GM18861 (cell line): Measurements from ENCODE around the gene IL20.

Experiments used
- ATAC-seq: cut with Tn5 transposase; IDR thresholded peaks from one replicate; pipeline ENCODE4 v1.9.1; 2021; ENCODE audit not compliant: unreplicated experiment

IL20 gene

DNA sequence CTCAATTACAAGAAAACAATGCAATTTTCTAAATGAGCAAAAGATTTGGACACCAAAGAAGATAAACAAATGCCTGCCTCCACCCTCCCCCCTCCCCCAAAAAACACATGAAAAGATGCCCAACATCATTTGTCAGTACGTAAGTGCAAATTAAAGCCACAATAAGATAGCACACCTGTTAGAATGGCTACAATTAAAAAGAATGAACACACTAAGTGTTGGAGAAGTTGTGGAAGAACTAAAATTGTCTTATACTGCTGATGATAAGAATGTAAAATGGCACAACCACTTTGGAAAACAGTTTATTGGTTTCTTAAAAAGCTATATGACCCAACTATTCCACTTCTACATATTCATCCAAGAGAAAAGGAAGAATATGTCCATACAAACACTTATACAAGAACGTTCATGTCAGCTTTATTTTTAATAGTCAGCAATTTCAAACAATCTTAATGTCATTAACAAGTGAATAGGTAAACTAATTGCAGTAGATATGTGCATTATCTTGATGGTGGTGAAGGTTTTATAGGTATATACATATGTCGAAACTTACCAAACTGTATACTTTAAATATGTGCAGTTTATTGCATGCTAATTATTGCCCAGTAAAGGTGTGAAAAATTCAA lies 10.4 kb downstream of the IL20 start:
- no peak for ATAC-seq

DNA sequence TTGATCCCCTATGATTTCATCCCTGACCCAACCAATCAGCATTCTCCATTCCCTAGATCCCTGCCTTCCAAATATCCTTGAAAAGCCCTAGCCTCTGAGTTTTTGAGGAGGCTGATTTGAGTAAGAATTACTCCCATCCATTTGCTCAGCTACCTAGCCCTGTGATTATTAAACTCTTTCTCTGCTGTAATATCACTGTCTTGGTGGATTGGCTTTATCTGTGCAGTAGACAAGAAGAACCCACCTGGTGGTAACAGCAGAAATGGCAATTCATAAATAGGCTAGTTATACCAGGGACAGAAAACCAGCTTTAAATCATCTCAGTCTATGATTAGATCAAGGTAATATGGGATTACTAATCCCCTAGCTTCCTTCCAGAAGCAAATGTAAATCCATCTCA lies 13.0 kb downstream of the IL20 start:
- no peak for ATAC-seq

DNA sequence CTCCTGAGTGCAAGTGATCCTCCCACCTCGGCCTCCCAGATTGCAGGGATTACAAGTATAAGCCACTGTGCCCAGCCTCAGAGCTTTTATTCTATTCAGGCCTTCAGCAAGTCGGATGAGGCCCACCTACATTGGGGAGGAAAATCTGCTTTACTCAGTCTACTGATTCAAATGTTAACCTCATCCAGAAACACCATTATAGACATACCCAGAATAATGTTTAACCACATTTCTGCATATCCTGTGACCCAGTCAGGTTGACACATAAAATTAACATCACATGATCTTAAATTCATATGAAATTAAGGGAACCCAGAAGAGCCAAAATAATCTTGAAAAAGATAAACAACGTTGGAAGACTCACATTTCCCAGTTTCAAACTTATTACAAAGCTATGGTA lies 14.9 kb downstream of the IL20 start:
- no peak for ATAC-seq

DNA sequence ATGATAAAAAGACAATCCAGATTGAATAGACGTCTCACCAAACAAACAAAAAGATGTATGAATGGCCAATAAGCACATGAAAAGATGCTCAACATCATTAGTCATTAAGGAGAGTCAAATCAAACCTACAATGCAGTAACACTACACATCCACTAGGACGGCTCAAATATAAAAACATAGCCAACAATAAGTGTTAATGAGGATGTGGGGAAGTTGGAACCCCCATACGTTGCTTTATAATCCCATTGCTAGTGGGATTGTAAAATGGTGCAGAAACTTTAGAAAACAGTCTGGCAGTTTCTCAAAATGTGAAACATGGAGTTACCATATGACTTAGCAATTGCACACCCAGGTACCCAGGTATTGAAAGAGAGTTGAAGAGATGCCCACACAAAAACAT lies 17.1 kb downstream of the IL20 start:
- no peak for ATAC-seq

DNA sequence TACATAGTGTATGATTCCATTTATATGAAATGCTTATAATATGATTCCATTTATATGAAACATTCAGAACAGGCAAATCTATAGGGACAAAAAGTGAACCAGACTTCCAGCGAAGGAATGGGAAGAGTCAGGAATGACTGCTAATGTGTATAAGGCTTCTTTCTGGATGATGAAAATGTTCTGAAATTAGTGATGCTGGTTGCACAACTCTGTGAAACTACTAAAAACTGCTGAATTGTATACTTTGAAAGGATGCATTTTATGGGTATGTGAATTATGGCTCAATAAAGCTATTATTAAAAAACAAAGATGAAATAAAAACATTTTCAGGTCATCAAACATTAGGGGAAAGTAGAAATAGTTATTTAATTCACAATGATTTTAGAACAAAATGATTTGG lies 17.7 kb downstream of the IL20 start:
- no peak for ATAC-seq

DNA sequence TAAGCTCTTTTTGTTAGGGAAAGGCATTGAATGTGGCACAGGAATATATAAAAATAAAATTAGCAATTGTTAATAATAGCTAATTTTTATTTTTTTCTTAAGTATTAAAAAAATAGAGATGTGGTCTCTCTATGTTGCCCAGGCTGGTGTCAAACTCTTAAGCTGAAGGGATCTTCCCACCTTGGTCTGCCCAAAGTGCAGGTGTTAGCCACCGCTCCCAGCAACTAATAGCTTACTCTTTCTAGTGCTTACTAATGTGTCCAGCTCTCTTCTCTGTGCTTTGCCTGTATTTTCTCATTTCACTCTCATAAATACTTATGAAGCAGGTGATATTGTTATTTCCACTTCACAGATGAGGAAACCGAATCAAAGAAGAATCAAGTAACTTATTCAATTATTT lies 18.5 kb downstream of the IL20 start:
- ATAC-seq, result no peak

DNA sequence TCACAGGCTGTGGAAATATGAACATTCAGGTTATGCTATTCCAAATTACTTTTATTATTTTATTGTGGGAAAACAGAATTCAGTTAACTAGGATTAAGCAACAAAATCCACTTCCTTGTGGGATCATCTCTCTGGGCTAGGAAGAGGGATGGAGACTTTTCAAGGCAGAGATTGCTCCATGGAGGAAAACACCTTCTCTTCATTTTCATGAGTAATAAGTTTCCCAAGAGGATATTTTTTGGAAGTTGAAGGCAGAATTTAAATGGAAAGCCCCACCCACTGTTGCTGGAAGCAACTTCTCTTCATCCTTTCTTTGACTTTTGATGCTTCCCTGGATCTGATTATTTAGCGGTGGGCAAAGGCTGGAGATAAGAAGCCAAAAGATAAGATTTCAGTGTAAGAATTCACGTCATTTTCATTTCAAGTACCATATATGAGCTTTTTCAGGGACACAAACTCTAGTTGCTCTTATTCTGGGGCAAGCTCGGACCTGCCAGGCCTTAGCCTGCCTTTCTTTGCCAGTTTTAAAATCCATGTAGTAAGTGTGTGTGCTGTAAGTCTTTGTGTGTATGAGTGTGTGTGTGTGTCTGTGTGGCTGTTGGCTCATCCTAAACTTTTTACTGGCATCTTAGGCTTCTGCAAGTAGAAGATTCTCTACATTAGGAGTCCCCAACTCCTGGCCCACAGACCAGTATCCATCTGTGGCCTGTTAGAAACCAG lies 20.1 kb downstream of the IL20 start:
- no peak for ATAC-seq

DNA sequence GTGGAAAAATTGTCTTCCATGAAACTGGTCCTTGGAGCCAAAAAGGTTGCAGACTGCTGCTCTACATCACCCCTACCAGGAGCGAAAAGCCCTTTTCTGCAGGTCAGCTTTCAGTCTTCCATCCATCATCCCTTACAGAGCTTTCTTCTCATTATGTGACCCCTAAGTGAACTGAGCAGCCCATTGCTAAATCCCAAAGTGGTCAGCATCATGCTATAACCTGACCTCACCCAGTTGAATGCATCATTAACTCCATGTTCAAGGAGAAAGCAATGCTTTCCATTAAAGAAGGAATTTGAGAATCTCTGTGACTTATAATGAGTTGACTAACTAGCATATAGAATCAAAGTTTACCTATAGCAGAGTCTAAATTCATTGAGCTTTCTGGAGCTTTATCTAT lies 21.4 kb downstream of the IL20 start:
- ATAC-seq, result no peak

DNA sequence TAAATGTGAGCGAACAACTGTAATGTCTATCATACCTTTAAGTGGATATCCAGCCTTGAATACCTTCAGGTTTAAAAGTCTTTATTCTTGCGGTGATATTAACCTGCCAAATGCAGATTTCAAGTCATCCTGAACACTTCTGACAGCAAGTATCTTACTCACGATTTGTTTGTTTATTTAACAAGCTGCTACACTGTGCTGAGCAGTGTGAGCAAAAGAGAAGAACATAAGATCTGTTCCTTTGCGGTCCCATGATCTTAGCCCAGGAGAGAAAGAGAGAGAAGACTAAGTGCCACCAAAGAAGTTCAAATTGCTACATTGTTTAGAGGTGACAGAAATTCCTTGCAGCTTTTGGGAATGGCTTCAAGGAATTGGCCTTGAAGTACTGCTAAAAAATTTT lies 22.3 kb downstream of the IL20 start:
- no peak for ATAC-seq

DNA sequence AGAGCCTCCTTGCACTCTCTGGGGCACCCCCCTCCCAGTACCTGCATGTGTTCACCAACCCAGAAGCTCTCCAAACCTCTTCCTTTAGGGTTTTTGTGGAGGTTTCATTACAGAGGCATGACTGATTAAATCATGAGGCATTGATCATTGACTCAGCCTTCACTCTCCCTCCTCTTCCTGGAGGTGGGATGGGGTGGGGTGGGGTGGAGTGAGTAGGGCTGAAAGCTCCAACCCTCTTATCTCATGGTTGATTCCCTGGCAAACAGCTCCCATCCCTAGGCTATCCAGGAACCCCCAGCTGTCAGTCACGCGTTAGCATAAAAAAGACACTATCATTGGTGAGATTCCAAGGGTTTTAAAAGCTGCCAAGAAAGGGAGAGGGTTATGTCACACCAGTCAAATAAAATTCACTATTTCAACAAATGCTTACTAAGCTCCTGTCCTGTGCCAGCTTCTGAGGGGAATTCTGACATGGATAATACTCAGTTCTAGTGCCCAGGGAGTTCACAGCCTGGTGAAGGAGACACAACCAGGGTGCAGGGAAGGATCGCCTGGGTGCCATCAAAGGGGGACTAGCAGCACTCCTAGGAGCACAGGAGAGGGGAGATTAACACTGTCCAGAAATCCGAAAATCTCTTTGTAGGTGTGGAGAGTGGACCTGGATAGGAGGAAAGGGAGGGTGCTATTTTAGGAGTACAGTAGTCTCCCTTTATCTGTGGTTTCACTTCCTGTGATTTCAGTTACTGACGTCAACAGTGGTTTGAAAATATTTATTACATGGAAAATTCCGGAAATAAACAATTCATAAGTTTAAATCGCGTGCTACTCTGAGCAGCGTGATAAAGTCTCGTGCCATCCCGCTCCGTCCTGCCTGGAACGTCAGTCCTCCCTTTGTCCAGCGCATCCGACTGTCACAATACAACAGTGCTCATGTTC lies 25.0 kb downstream of the IL20 start:
- no peak for ATAC-seq

DNA sequence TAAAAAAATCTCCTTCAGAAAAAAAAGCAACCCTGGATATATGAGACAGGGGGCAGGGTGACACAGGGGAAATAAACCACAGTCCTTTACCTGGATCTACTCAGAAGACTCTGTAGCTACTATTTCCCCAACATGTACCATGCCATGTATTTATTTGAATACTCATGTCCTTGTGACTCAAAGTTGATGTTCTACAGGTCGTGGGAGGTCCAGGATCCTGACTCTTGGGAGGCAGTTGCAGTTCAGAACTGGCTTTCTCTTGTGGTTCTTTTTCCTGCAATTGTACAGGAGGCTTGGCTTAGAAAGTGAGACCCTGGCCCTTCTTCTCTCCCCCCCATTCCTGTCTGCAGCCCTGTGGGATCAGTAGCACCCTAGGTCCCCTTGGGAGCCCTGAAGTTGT lies 26.0 kb downstream of the IL20 start:
- ATAC-seq, result no peak

DNA sequence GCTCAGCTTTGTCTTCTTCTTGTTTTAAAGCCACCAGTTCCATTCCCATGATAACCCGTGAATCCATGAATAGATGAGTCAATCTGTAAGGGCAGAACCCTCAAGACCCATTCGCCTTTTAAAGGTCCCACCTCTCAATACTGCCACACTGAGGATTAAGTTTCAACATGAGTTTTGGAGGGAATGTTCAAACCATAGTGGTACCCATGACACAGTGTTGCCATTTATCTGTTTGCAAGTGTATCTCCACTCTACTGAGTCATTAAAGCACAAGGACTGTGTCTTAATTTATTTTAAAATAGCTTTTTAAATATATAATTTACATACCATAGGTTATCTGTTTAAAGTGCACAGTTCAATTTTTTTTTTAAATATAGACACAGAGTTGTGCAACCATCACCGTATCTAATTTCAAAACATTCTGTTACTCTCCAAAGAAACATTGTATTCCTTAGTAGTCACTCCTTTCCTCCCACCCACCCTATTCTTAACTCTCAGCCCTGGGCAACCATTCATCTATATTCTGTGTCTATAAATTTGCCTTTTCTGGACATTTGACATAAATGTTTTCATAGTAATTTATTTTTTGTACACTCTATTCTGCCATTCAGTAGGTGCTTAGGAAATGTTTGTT lies 27.0 kb downstream of the IL20 start:
- ATAC-seq, result no peak

DNA sequence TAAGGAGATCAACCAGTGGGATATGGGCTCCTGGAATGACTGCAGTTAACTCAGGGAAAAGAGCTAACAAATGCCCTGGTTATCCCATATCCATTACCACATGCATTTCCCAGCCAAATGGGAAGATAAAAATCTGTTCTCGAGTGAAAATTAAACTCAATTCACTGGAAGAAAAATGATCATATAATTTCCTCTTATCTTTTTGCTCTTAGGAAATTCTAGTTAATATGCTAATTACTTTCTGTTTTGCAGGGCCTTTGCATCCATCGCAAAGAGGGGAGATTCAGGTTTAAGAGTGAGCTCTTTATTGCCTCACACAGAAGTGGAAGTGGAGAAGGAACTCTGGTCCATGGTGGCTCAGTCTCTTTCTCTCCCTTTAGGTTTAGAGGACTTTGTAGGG lies 28.0 kb downstream of the IL20 start:
- ATAC-seq, result no peak

DNA sequence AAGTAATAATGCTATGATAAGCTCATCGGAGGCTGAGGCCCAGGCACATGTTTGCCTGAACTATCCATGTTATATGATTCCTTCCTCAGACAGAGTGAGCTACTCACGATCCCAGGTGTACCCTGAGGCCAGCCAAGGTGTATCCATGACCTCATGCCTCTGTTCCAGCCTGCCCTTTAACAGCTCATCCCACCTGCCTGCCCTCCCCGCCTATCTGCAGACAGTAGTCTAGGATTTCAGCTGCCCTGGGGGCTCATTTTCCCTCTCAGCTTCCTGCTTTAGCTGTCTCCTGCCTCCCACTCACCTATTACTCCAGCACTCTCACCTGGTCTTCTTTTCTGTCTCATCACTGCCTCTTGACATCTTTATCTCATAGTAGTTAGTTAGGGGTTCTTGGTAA lies 29.9 kb downstream of the IL20 start:
- no peak for ATAC-seq

DNA sequence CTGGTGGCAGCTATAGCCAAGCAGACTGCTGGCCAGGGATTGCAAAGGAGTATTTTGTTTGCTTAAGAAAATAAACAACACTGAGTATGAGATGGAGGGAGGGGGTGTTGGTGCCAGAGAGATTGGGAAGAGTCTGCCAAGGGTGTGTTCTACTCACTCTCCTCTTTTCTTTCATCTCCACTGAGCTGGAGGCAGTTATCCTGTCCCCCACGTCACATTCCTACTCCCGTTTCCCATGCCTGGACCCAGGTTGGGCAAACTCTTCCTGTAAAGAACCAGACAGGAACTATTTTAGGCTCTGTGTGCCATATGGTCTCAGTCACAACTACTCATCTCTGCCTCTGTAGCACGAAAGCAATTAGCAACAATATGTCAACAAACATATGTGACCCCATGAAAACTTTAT lies 30.4 kb downstream of the IL20 start:
- no peak for ATAC-seq

DNA sequence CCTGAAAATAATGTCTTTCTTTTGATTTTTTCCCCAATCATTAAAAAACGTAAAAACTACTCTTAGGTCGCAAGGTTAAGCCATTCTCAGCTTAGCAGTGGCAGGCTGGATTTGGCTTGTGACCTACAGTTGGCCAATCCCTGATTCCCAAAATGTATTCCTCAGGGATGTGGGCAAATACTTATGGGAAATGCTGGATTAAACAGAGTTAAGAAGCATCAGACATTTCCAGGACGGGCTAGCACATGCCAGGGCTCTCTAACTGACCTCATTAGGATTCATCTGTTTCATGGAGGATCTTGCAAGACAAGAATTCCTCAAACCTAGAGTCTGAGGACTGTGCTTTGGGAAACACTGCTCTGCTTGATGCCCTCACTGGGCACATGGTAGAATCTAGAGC lies 30.8 kb downstream of the IL20 start:
- ATAC-seq, result no peak

DNA sequence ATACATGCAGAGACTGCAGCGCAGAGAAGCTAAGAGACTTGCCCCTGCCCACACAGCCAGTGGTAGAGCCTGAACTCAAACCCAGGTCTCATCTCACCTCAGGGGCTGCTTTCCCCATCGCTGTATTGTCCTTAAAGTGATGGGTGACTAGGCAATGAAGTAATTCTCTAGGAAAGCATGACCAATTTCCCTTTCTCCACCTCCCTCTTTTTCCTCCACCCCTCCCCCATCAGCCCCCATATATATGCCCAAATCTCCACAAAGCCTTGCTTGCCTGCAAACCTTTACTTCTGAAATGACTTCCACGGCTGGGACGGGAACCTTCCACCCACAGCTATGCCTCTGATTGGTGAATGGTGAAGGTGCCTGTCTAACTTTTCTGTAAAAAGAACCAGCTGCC lies 31.8 kb downstream of the IL20 start, which contains the start of gene IL24:
Gene IL24 (plus strand): TSS at position 269 of the 400 bp plus-strand sequence. CDS start 390 bp downstream, outside the sequence.
- no peak for ATAC-seq

DNA sequence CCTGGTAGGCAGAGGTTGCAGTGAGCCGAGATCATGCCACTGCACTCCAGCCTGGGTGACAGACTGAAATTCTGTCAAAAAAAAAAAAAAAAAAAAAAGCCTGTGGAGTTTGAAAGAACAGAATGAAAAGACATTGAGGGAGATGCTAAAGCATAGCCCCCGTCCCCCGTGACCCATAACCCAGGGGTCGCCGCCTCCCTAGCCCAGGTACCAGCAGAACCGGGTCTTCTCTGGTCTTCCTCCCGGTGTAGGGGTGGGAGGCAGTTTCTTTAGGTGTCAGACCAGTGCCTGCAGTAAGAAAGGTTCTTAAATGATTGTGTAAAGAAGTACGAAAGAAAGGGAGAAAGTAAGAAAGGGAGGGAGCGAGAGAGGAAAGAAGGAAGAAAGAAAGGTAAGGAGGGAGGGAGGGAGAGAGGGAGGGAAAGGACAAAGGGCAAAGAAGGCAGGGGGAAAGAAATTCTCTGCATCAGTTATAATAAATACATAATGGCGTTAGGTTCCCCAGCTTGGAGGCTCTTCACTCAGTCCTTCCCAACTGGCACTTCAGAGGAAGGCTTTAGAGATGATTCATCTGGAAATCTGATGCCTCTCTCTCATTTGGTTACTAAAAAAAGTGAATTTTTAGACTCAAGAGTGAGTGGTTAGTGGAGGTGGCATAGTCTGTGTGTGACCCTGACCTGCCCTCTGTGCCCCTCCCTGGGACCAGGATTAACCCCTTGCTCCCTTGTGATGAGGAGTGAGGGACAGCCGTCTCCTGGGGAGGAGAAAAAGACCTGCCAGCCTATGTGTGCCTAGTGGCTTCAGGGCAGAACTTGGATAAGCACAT lies 32.9 kb downstream of the IL20 start:
- ATAC-seq, result no peak

DNA sequence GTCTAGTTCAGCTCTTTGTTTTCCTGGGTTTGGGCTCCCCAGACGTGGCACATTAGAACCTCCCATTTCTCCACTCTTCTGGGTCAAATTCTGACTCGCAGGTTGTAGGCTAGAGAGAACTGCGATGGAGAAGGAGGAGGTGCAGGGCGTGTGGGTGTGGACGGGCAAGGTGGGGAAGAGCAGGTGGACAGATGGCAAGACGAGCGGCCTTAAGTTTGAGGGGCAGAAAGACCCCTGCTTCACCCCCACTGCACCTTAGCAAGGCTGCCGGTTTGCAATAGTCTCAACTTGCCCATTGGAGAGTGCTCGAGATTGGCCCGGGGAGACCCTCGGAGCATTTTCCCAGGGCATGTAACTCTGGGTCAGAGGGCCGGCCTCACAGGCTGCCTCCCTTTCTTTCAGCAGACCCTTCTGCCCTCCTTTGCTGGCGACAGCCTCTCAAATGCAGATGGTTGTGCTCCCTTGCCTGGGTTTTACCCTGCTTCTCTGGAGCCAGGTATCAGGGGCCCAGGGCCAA lies 33.5 kb downstream of the IL20 start:
- ATAC-seq, result no peak

DNA sequence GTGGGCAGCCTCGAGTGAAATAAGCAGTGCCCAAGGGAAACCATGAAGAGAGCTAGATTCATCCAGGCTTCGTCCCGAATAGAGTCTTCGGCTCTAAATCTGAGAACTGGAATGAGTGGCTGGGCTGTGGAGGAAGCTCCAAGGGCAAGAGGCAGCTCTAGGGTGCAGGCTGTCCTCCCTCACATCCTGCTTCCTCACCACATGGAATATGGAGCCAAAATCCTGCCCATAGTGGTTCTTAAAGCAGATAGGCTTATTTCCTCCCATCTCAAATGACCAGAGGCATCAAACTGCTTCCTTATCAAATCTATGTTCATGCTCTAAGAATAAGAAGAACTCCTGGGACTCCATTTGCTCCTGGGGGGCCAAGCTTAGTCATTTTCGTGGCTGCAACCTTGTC lies 34.3 kb downstream of the IL20 start:
- no peak for ATAC-seq
